A673 (cell line): ENCODE results near the gene PLA2G6.

ENCODE experiments used
- CTCF ChIP-seq: fragments of 300-800, 200-600 bp; sonication (generic); conservative IDR thresholded peaks from 2 replicates; pipeline ENCODE4 v1.5.1; 2017; ENCODE audit warnings: low read depth, mild to moderate bottlenecking, antibody characterized with exemption, low read length, moderate library complexity, mixed read lengths
- EZH2 ChIP-seq: fragments of 200-600 bp; sonication (generic); IDR thresholded peaks from 2 replicates; pipeline ENCODE4 v1.6.1; 2017; ENCODE audit warnings: borderline replicate concordance, low read depth, mild to moderate bottlenecking, mixed read lengths, antibody characterized with exemption, low read length; ENCODE audit not compliant: poor library complexity, severe bottlenecking

GRCh38 chr22:38212442-38212841 is 30.8 kb upstream of the PLA2G6 start:
- TF ChIP-seq CTCF (no peak), EZH2 (no peak)
